Esophagus muscularis mucosa (tissue), 4 donors: ENCODE measurements around the gene CTAG1B. TPM values are rescaled to one million over a fixed set of nuclear protein-coding genes. Genes with fewer than 3 reads are reported as not detected.
"Not testable (repeated sequence)": the region's sequence is repeated elsewhere in the genome, so short reads cannot be mapped to it uniquely, and the experiment has no call there.

Experiments
- DNase-seq: peaks from one replicate; pipeline ENCODE4 v3.0.0-alpha.2; 2017; ENCODE audit errors: extremely low spot score
- H3K27ac ChIP-seq, 4 donors: fragments of 200-600 bp; sonication (generic); replicated peaks in 1 of 4; 1 replicate in 3 of 4; 2 replicates in 1 of 4; pipeline ENCODE4 v1.5.1; 2016 to 2019; ENCODE audit warnings: mild to moderate bottlenecking in 1 of 4
- H3K27me3 ChIP-seq, 4 donors: fragments of 200-600 bp; sonication (generic); one replicate each; pipeline versions ENCODE4 v1.5.1 to v1.6.0; 2016 to 2019
- H3K36me3 ChIP-seq, 4 donors: fragments of 200-600 bp; sonication (generic); one replicate each; pipeline ENCODE4 v1.5.1; 2016 to 2019
- H3K4me1 ChIP-seq, 4 donors: fragments of 200-600 bp; sonication (generic); one replicate each; pipeline ENCODE4 v1.5.1; 2016 to 2019
- H3K4me3 ChIP-seq, 4 donors: fragments of 200-600 bp; sonication (generic); 1 replicate in 2 of 4; 2 replicates in 2 of 4; pipeline ENCODE4 v1.5.1; 2016 to 2019; ENCODE audit warnings: mild to moderate bottlenecking in 4 of 4, moderate library complexity in 1 of 4
- H3K9me3 ChIP-seq, 4 donors: fragments of 200-600 bp; sonication (generic); 1 replicate in 3 of 4; 2 replicates in 1 of 4; pipeline ENCODE4 v1.5.1; 2016 to 2019
- CTCF ChIP-seq, 3 experiments: fragments of 200-600 bp in 2 of 3; fragments of 450-650 bp in 1 of 3; sonication (generic) in 2 of 3; IDR thresholded peaks; one replicate each; pipeline ENCODE4 v1.5.1; 2017 to 2019; ENCODE audit warnings: antibody characterized with exemption in 3 of 3, mild to moderate bottlenecking in 2 of 3, moderate library complexity in 1 of 3
- EP300 ChIP-seq: sonication (generic); formaldehyde crosslinking; IDR thresholded peaks from one replicate; pipeline ENCODE4 v1.6.1; 2017; ENCODE audit warnings: antibody characterized with exemption
- POLR2A ChIP-seq: fragments of 450-650 bp; IDR thresholded peaks from one replicate; pipeline ENCODE4 v1.6.1; 2017; ENCODE audit warnings: antibody characterized with exemption, moderate library complexity, mild to moderate bottlenecking, low read depth
- POLR2AphosphoS5 ChIP-seq, 2 donors: sonication (generic); formaldehyde crosslinking; IDR thresholded peaks; one replicate each; pipeline ENCODE4 v1.6.1; 2017; ENCODE audit warnings: antibody characterized with exemption in 2 of 2
- WGBS: methylation state at CpG from one replicate; pipeline ENCODE4 v1.1.5; 2018; 5-methylcytosine and 5-hydroxymethylcytosine counted together
- intact Hi-C: fragments of 100-400 bp; cut with DNase I; formaldehyde crosslinking; loops from one replicate; pipeline ENCODE4 v1.15.1; 2023
- total RNA-seq, 4 donors: library from RNA; depleted of rRNA; stranded (reverse); fragments of >200 nt; gene quantifications; one replicate each; pipeline versions ENCODE4 v1.1.0 to v1.2.1, GENCODE V29; 2016

The CTAG1B gene
- total RNA-seq, 4 donors from 2014 or later = not detected

GRCh38 chrX:154594491-154594890 is 24.6 kb downstream of the CTAG1B start:
- DNase-seq = no peak

GRCh38 chrX:154593201-154593600 is 25.9 kb downstream of the CTAG1B start:
- Histone ChIP-seq H3K27ac (no peak overlapping the region), H3K9me3 (peaks cover 0 to 4% (median 0%) of the 10 kb centered on the region in 4 donors), H3K4me1 (peaks cover 0 to 18% (median 3%) of the 10 kb centered on the region in 4 donors), H3K4me3 (no peak overlapping the region), H3K36me3 (no peaks in the 10 kb centered on the region), H3K27me3 (peaks cover 0 to 6% (median 0%) of the 10 kb centered on the region in 4 donors)
- intact Hi-C loops = no loop called here
- no peak for TF ChIP-seq EP300
- no peak for TF ChIP-seq POLR2A
- TF ChIP-seq POLR2AphosphoS5 (IDR thresholded peaks at IDR 0.05) = no peak
- TF ChIP-seq CTCF (IDR thresholded peaks at IDR 0.05) = no peak
- DNase-seq = no peak
- 83% methylated on average over 5 of the region's 5 CpGs for WGBS

More at GRCh38 chrX:154594491-154594890, 24.6 kb downstream of the CTAG1B start:
- whole genome bisulfite sequencing = 84% methylated on average over 4 of the region's 4 CpGs
- Histone ChIP-seq H3K36me3 (no peaks in the 10 kb centered on the region), H3K27ac (no peak overlapping the region), H3K4me1 (peaks cover 0 to 18% (median 3%) of the 10 kb centered on the region in 4 donors), H3K9me3 (peaks cover 0 to 4% (median 0%) of the 10 kb centered on the region in 4 donors), H3K4me3 (no peak overlapping the region), H3K27me3 (peaks cover 0 to 6% (median 0%) of the 10 kb centered on the region in 4 donors)
- intact Hi-C loops = no loop called here
- TF ChIP-seq POLR2A (no peak), EP300 (no peak), POLR2AphosphoS5 (IDR thresholded peaks at IDR 0.05) (no peak), CTCF (IDR thresholded peaks at IDR 0.05) (no peak)

GRCh38 chrX:154592505-154592904 is 26.6 kb downstream of the CTAG1B start:
- H3K27me3 ChIP-seq = peaks cover 0 to 6% (median 0%) of the 10 kb centered on the region in 4 donors
- intact Hi-C loops = no loop called here
- no peak for TF ChIP-seq POLR2A
- no peak for TF ChIP-seq POLR2AphosphoS5 (IDR thresholded peaks at IDR 0.05)
- no peak for TF ChIP-seq CTCF (IDR thresholded peaks at IDR 0.05)
- no peak for TF ChIP-seq EP300
- H3K4me3 ChIP-seq = no peak overlapping the region
- H3K9me3 ChIP-seq = peaks cover 0 to 4% (median 0%) of the 10 kb centered on the region in 4 donors
- no peak for DNase-seq
- peaks cover 0 to 18% (median 3%) of the 10 kb centered on the region in 4 donors for H3K4me1 ChIP-seq
- no peaks in the 10 kb centered on the region for H3K36me3 ChIP-seq
- WGBS = 88% methylated on average over 5 of the region's 5 CpGs
- H3K27ac ChIP-seq = no peak overlapping the region

- intact Hi-C loops, H3K4me3 ChIP-seq, H3K4me1 ChIP-seq, DNase-seq, H3K27ac ChIP-seq, H3K9me3 ChIP-seq, H3K27me3 ChIP-seq, H3K36me3 ChIP-seq: not testable (repeated sequence)
- WGBS = no CpG with 5 or more reads among the region's 13 CpGs
Measured at GRCh38 chrX:154590415-154590814, 28.7 kb downstream of the CTAG1B start.

- H3K4me1 ChIP-seq, H3K27ac ChIP-seq, DNase-seq, intact Hi-C loops, H3K27me3 ChIP-seq, H3K4me3 ChIP-seq, H3K9me3 ChIP-seq, H3K36me3 ChIP-seq: not testable (repeated sequence)
- WGBS = no CpG with 5 or more reads among the region's 39 CpGs
Measured at GRCh38 chrX:154584585-154585183, 34.4 kb downstream of the CTAG1B start, which contains the start of gene CTAG1A. Gene CTAG1A (plus strand): TSS chrX:154585133. CDS start chrX:154585207, 74 bp downstream.

GRCh38 chrX:154582994-154583393 is 36.1 kb downstream of the CTAG1B start:
- H3K4me3 ChIP-seq, H3K27ac ChIP-seq, H3K4me1 ChIP-seq, DNase-seq, H3K9me3 ChIP-seq, H3K36me3 ChIP-seq, H3K27me3 ChIP-seq, intact Hi-C loops: not testable (repeated sequence)
- no CpG with 5 or more reads among the region's 8 CpGs for WGBS

- H3K36me3 ChIP-seq, DNase-seq, H3K27me3 ChIP-seq, H3K4me3 ChIP-seq, intact Hi-C loops, H3K4me1 ChIP-seq, H3K27ac ChIP-seq, H3K9me3 ChIP-seq: not testable (repeated sequence)
- WGBS = no CpG with 5 or more reads among the region's 5 CpGs
Measured at GRCh38 chrX:154575076-154575475, 44.0 kb downstream of the CTAG1B start.

- H3K27ac ChIP-seq, H3K4me1 ChIP-seq, H3K36me3 ChIP-seq, H3K4me3 ChIP-seq, DNase-seq, H3K9me3 ChIP-seq, intact Hi-C loops, H3K27me3 ChIP-seq: not testable (repeated sequence)
- no CpG with 5 or more reads among the region's 10 CpGs for WGBS
Measured at GRCh38 chrX:154573061-154573460, 46.0 kb downstream of the CTAG1B start.

- intact Hi-C loops, H3K4me3 ChIP-seq, H3K27me3 ChIP-seq, H3K4me1 ChIP-seq, H3K9me3 ChIP-seq, DNase-seq, H3K36me3 ChIP-seq, H3K27ac ChIP-seq: not testable (repeated sequence)
- no CpG with 5 or more reads among the region's 11 CpGs for WGBS
Measured at GRCh38 chrX:154570361-154570760, 48.7 kb downstream of the CTAG1B start.
